HEK293 (cell line): ENCODE results near the gene RAB24.

Experiments
- AEBP2 ChIP-seq: fragments of 450-650 bp; formaldehyde crosslinking; IDR thresholded peaks from 2 replicates; pipeline ENCODE4 v1.5.1; 2016; ENCODE audit warnings: missing biosample characterization, missing genetic modification characterization, borderline replicate concordance
- ATF2 ChIP-seq: fragments of 450-650 bp; formaldehyde crosslinking; IDR thresholded peaks from 2 replicates; pipeline ENCODE4 v1.5.1; 2016; ENCODE audit warnings: missing biosample characterization, missing genetic modification characterization, low read depth
- ELK4 ChIP-seq: IDR thresholded peaks from 2 replicates; pipeline ENCODE4 v1.6.1; 2011; ENCODE audit warnings: mild to moderate bottlenecking, low read depth, low read length, borderline replicate concordance
- FEZF1 ChIP-seq: fragments of 450-650 bp; formaldehyde crosslinking; IDR thresholded peaks from 2 replicates; pipeline ENCODE4 v1.5.1; 2016; ENCODE audit warnings: missing biosample characterization, missing genetic modification characterization
- HOXC10 ChIP-seq: sonication (generic); formaldehyde crosslinking; IDR thresholded peaks from 2 replicates; pipeline ENCODE4 v1.8.1; 2023; ENCODE audit warnings: mild to moderate bottlenecking, missing genetic modification reagents
- INSM2 ChIP-seq: fragments of 450-650 bp; formaldehyde crosslinking; IDR thresholded peaks from 2 replicates; pipeline ENCODE4 v1.5.1; 2016; ENCODE audit warnings: missing biosample characterization, missing genetic modification characterization
- MZF1 ChIP-seq: fragments of 450-650 bp; formaldehyde crosslinking; IDR thresholded peaks from 2 replicates; pipeline ENCODE4 v1.5.1; 2017; ENCODE audit warnings: missing biosample characterization, missing genetic modification characterization, borderline replicate concordance
- REPIN1 ChIP-seq: fragments of 450-650 bp; formaldehyde crosslinking; IDR thresholded peaks from 2 replicates; pipeline ENCODE4 v1.5.1; 2017; ENCODE audit warnings: missing biosample characterization, missing genetic modification characterization, low read depth
- SCRT1 ChIP-seq: fragments of 450-650 bp; formaldehyde crosslinking; IDR thresholded peaks from 2 replicates; pipeline ENCODE4 v1.5.1; 2016; ENCODE audit warnings: missing biosample characterization, missing genetic modification characterization, borderline replicate concordance
- ZBTB17 ChIP-seq: fragments of 450-650 bp; formaldehyde crosslinking; IDR thresholded peaks from 2 replicates; pipeline ENCODE4 v1.5.1; 2016; ENCODE audit warnings: missing biosample characterization, missing genetic modification characterization
- ZBTB20 ChIP-seq: fragments of 450-650 bp; formaldehyde crosslinking; IDR thresholded peaks from 2 replicates; pipeline ENCODE4 v1.5.1; 2016; ENCODE audit warnings: missing biosample characterization, missing genetic modification characterization
- ZBTB44 ChIP-seq: fragments of 450-650 bp; IDR thresholded peaks from 2 replicates; pipeline ENCODE4 v1.5.1; 2018; ENCODE audit warnings: missing biosample characterization, mild to moderate bottlenecking, missing genetic modification characterization
- ZEB2 ChIP-seq: fragments of 450-650 bp; formaldehyde crosslinking; IDR thresholded peaks from 2 replicates; pipeline ENCODE4 v1.5.1; 2016; ENCODE audit warnings: missing biosample characterization, missing genetic modification characterization
- ZNF133 ChIP-seq: fragments of 450-650 bp; formaldehyde crosslinking; IDR thresholded peaks from 2 replicates; pipeline ENCODE4 v1.5.1; 2016; ENCODE audit warnings: missing biosample characterization, missing genetic modification characterization
- ZNF140 ChIP-seq: fragments of 450-650 bp; formaldehyde crosslinking; IDR thresholded peaks from 2 replicates; pipeline ENCODE4 v1.5.1; 2016; ENCODE audit warnings: missing biosample characterization, missing genetic modification characterization
- ZNF169 ChIP-seq: fragments of 450-650 bp; formaldehyde crosslinking; IDR thresholded peaks from 2 replicates; pipeline ENCODE4 v1.5.1; 2016; ENCODE audit warnings: missing biosample characterization, missing genetic modification characterization
- ZNF239 ChIP-seq: fragments of 450-650 bp; formaldehyde crosslinking; IDR thresholded peaks from 2 replicates; pipeline ENCODE4 v1.5.1; 2016; ENCODE audit warnings: missing biosample characterization, missing genetic modification characterization
- ZNF274 ChIP-seq, 2 experiments: fragments of 200-500 bp in 1 of 2; fragments of 450-650 bp in 1 of 2; sonication (Bioruptor generic) in 1 of 2; formaldehyde crosslinking in 1 of 2; IDR thresholded peaks; 2 replicates each; pipeline versions ENCODE4 v1.5.1 to v1.6.1; 2014 to 2016; ENCODE audit warnings: borderline replicate concordance in 1 of 2, inconsistent platforms in 1 of 2, low read length in 1 of 2, missing biosample characterization in 1 of 2, missing genetic modification characterization in 1 of 2
- ZNF354C ChIP-seq: fragments of 450-650 bp; formaldehyde crosslinking; IDR thresholded peaks from 2 replicates; pipeline ENCODE4 v1.5.1; 2016; ENCODE audit warnings: missing biosample characterization, missing genetic modification characterization, low read depth, borderline replicate concordance
- ZNF510 ChIP-seq: fragments of 450-650 bp; formaldehyde crosslinking; IDR thresholded peaks from 2 replicates; pipeline ENCODE4 v1.5.1; 2018; ENCODE audit warnings: mild to moderate bottlenecking, missing genetic modification characterization, missing biosample characterization; ENCODE audit not compliant: insufficient replicate concordance
- ZNF600 ChIP-seq: fragments of 450-650 bp; formaldehyde crosslinking; IDR thresholded peaks from 2 replicates; pipeline ENCODE4 v1.5.1; 2016; ENCODE audit warnings: missing biosample characterization, missing genetic modification characterization
- ZNF670 ChIP-seq: fragments of 450-650 bp; formaldehyde crosslinking; IDR thresholded peaks from 2 replicates; pipeline ENCODE4 v1.5.1; 2016; ENCODE audit warnings: missing biosample characterization, missing genetic modification characterization, low read depth
- ZNF677 ChIP-seq: fragments of 450-650 bp; IDR thresholded peaks from 2 replicates; pipeline ENCODE4 v1.5.0; 2018; ENCODE audit warnings: missing biosample characterization, mild to moderate bottlenecking, missing genetic modification characterization, moderate library complexity
- ZNF776 ChIP-seq: fragments of 450-650 bp; formaldehyde crosslinking; IDR thresholded peaks from 2 replicates; pipeline ENCODE4 v1.5.0; 2017; ENCODE audit warnings: missing biosample characterization, missing genetic modification characterization, borderline replicate concordance
- ZSCAN23 ChIP-seq: fragments of 450-650 bp; formaldehyde crosslinking; IDR thresholded peaks from 2 replicates; pipeline ENCODE4 v1.5.1; 2016; ENCODE audit warnings: missing biosample characterization, missing genetic modification characterization
- TF ChIP-seq, protein P1 (sequence below): fragments of 450-650 bp; formaldehyde crosslinking; IDR thresholded peaks from 2 replicates; pipeline ENCODE4 v1.5.1; 2017; ENCODE audit warnings: missing biosample characterization, missing genetic modification characterization
- TF ChIP-seq, protein P2 (sequence below): fragments of 450-650 bp; formaldehyde crosslinking; IDR thresholded peaks from 2 replicates; pipeline ENCODE4 v1.5.1; 2016; ENCODE audit warnings: missing biosample characterization, missing genetic modification characterization

Gene RAB24

DNA sequence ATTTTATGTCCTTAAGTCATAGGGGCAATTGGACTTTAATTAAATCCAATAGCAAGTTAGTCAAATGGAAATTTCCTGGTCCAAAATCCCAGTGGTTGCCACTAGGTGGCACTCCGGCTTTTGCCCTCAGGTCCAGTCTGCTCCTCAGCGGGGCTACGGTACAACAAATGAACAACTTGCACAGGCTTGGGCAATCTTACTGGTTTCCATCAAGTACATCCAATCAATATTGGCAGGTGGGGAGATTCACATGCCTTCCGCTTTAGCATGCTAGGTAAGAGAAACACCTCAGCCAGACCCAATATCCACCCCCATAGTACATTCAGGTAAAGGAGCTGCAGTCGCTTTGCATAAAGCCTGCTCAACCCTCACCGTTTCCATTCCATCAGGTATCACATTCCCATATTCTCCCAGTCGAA is 14.4 kb upstream of the RAB24 start (continued):
- no peak for TF ChIP-seq ZNF600 (tag by site-specific recombination)
- no peak for TF ChIP-seq ZNF169 (tag by site-specific recombination)
- TF ChIP-seq ZNF140: no peak
- no peak for TF ChIP-seq ZNF510 (tag by site-specific recombination)
- TF ChIP-seq ZNF274 (IDR thresholded peaks at IDR 0.05; ENCODE audit: low read length): no peak
- TF ChIP-seq ZNF274 (tag by site-specific recombination; IDR thresholded peaks at IDR 0.05; ENCODE audit: borderline replicate concordance): no peak
- no peak for TF ChIP-seq INSM2
- no peak for TF ChIP-seq REPIN1 (tag by site-specific recombination)
- no peak for TF ChIP-seq ZBTB44 (tag by site-specific recombination)
- no peak for TF ChIP-seq ZNF776 (tag by site-specific recombination)
- peak; percentile 57 for TF ChIP-seq FEZF1 (tag by site-specific recombination)
- no peak for TF ChIP-seq AEBP2 (tag by site-specific recombination)
- no peak for TF ChIP-seq ZNF670
- TF ChIP-seq ATF2 (tag by site-specific recombination): no peak
- TF ChIP-seq HOXC10 (CRISPR knock-in tag): no peak
- TF ChIP-seq ZNF677 (tag by site-specific recombination): peak; percentile 86
- peak; percentile 100 for TF ChIP-seq ZNF133 (tag by site-specific recombination)
- TF ChIP-seq, protein P1, sequence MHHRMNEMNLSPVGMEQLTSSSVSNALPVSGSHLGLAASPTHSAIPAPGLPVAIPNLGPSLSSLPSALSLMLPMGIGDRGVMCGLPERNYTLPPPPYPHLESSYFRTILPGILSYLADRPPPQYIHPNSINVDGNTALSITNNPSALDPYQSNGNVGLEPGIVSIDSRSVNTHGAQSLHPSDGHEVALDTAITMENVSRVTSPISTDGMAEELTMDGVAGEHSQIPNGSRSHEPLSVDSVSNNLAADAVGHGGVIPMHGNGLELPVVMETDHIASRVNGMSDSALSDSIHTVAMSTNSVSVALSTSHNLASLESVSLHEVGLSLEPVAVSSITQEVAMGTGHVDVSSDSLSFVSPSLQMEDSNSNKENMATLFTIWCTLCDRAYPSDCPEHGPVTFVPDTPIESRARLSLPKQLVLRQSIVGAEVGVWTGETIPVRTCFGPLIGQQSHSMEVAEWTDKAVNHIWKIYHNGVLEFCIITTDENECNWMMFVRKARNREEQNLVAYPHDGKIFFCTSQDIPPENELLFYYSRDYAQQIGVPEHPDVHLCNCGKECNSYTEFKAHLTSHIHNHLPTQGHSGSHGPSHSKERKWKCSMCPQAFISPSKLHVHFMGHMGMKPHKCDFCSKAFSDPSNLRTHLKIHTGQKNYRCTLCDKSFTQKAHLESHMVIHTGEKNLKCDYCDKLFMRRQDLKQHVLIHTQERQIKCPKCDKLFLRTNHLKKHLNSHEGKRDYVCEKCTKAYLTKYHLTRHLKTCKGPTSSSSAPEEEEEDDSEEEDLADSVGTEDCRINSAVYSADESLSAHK (tag by site-specific recombination): no peak
- TF ChIP-seq ZBTB20 (tag by site-specific recombination): no peak
- TF ChIP-seq, protein P2, sequence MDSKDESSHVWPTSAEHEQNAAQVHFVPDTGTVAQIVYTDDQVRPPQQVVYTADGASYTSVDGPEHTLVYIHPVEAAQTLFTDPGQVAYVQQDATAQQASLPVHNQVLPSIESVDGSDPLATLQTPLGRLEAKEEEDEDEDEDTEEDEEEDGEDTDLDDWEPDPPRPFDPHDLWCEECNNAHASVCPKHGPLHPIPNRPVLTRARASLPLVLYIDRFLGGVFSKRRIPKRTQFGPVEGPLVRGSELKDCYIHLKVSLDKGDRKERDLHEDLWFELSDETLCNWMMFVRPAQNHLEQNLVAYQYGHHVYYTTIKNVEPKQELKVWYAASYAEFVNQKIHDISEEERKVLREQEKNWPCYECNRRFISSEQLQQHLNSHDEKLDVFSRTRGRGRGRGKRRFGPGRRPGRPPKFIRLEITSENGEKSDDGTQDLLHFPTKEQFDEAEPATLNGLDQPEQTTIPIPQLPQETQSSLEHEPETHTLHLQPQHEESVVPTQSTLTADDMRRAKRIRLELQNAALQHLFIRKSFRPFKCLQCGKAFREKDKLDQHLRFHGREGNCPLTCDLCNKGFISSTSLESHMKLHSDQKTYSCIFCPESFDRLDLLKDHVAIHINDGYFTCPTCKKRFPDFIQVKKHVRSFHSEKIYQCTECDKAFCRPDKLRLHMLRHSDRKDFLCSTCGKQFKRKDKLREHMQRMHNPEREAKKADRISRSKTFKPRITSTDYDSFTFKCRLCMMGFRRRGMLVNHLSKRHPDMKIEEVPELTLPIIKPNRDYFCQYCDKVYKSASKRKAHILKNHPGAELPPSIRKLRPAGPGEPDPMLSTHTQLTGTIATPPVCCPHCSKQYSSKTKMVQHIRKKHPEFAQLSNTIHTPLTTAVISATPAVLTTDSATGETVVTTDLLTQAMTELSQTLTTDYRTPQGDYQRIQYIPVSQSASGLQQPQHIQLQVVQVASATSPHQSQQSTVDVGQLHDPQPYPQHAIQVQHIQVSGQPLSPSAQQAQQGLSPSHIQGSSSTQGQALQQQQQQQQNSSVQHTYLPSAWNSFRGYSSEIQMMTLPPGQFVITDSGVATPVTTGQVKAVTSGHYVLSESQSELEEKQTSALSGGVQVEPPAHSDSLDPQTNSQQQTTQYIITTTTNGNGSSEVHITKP: no peak
- TF ChIP-seq MZF1 (tag by site-specific recombination): no peak
- TF ChIP-seq SCRT1: no peak
- no peak for TF ChIP-seq ZNF239 (tag by site-specific recombination)
- TF ChIP-seq ZBTB17: peak; percentile 50
- TF ChIP-seq ZEB2 (tag by site-specific recombination): no peak
- no peak for TF ChIP-seq ELK4
- TF ChIP-seq ZSCAN23 (tag by site-specific recombination): no peak
- TF ChIP-seq ZNF354C: no peak
